Activated T-cell treated with anti-CD3 and anti-CD28 coated beads for 4 hours (primary cell): ENCODE data around the gene CFAP74.
A peak's percentile ranks its signal among the peaks of the same experiment; 100 is the strongest.
"Not testable (repeated sequence)": the region's sequence is repeated elsewhere in the genome, so short reads cannot be mapped to it uniquely, and the experiment has no call there.

ENCODE experiments used
- DNase-seq: peaks from one replicate; pipeline ENCODE4 v3.0.0-alpha.2; 2020

Gene CFAP74

GRCh38 chr1:1892763-1893120 is 110.8 kb downstream of the CFAP74 start:
- DNase-seq = no peak

- no peak for DNase-seq
These were observed 111.4 kb downstream of the CFAP74 start for GRCh38 chr1:1892079-1892762.

- peak; percentile 71 for DNase-seq
These were observed 112.1 kb downstream of the CFAP74 start for GRCh38 chr1:1891349-1892078.

GRCh38 chr1:1890506-1891348 is 112.9 kb downstream of the CFAP74 start, which contains the start of gene GNB1:
Gene GNB1, minus strand, starts transcription at chr1:1891087. Its CDS starts 65,634 bp downstream, at chr1:1825453.
- DNase-seq = peak; percentile 83

GRCh38 chr1:1889847-1890505 is 113.6 kb downstream of the CFAP74 start:
- no peak for DNase-seq

- no peak for DNase-seq
These were observed 114.4 kb downstream of the CFAP74 start for GRCh38 chr1:1889090-1889750.

- DNase-seq = not testable (repeated sequence)
These were observed 119.7 kb downstream of the CFAP74 start for GRCh38 chr1:1883890-1884289.

- no peak for DNase-seq
These were observed 120.3 kb downstream of the CFAP74 start for GRCh38 chr1:1883092-1883873.

- no peak for DNase-seq
These were observed 121.9 kb downstream of the CFAP74 start for GRCh38 chr1:1881727-1882126.

- DNase-seq = no peak
These were observed 122.8 kb downstream of the CFAP74 start for GRCh38 chr1:1880617-1881312.

GRCh38 chr1:1879942-1880341 is 123.6 kb downstream of the CFAP74 start:
- no peak for DNase-seq

- DNase-seq = no peak
These were observed 125.6 kb downstream of the CFAP74 start for GRCh38 chr1:1877865-1878436.

GRCh38 chr1:1876335-1876930 is 127.2 kb downstream of the CFAP74 start:
- no peak for DNase-seq

GRCh38 chr1:1875932-1876331 is 127.7 kb downstream of the CFAP74 start:
- no peak for DNase-seq

- DNase-seq = no peak
These were observed 128.7 kb downstream of the CFAP74 start for GRCh38 chr1:1874901-1875300.

- no peak for DNase-seq
These were observed 130.4 kb downstream of the CFAP74 start for GRCh38 chr1:1873186-1873585.

GRCh38 chr1:1872329-1872994 is 131.1 kb downstream of the CFAP74 start:
- DNase-seq = no peak
